ENCODE data around the gene COX20.

The COX20 gene

DNA sequence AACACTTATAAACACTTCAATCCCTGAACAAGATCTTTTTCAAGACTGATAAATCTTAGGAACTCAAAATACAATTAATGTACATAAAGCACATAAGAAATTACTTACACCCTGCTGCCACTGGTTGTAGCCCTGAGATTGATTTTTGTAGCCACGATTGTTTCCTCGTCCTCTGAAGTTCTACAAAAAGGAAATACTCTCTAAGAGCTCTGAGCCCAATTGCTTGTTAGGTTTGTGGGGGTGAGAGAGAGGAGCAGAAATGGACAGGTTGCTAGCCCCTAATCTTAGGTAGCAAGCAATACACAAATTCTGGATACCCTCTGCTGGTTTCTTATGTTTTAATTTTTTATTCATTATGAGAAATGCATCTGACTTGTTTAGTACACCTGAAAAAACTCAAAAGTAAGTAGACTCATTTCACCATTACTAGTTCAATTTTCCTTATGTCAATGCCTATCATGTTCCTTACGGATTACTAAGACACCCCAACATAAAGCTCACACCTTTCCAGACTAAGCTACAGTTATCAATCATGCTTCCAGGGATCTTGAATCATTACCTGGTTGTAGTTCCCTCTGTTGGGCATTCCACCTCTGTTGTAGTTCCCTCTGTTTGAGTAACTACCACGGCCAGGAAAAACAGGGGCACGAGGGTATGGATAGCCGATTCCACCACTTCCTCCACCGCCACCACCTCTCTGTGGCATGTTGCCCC, 19.6 kb downstream of the COX20 start:
- no peak for DNase-seq (ENCODE audit: extremely low spot score)

GRCh38 chr1:244857761-244858160, 22.3 kb downstream of the COX20 start:
- TF ChIP-seq SP1 (IDR thresholded peaks at IDR 0.05) (no peak), NFRKB (IDR thresholded peaks at IDR 0.05) (no peak), FOXA1 (IDR thresholded peaks at IDR 0.05) (no peak), HDGF (IDR thresholded peaks at IDR 0.05; ENCODE audit: borderline replicate concordance) (no peak)
- ChIA-PET POLR2A (interaction anchor here (0.9 kb wide), 2 partner anchors 11 to 21 kb away, joined by 3 to 4 read pairs; no protein-coding TSS in a partner anchor), CTCF (no interaction called here)
- DNase-seq (ENCODE audit: extremely low spot score), result no peak

More for the DNA sequence above, 19.6 kb downstream of the COX20 start:
- ChIA-PET CTCF (no interaction called here), POLR2A (interaction anchor here (0.6 to 1.6 kb wide), 2 partner anchors 21 to 146 kb away, joined by 3 to 4 read pairs; no protein-coding TSS in a partner anchor)
- no peak for TF ChIP-seq ZNF384 (IDR thresholded peaks at IDR 0.05)
- TF ChIP-seq NFRKB (IDR thresholded peaks at IDR 0.05), result no peak
- no peak for TF ChIP-seq SUZ12 (IDR thresholded peaks at IDR 0.05)
- no peak for TF ChIP-seq BHLHE40 (IDR thresholded peaks at IDR 0.05; ENCODE audit: borderline replicate concordance)
- no peak for TF ChIP-seq FOXA1 (IDR thresholded peaks at IDR 0.05)

- no peak for TF ChIP-seq LEF1 (IDR thresholded peaks at IDR 0.05; ENCODE audit: borderline replicate concordance)
- TF ChIP-seq CTBP1 (IDR thresholded peaks at IDR 0.05; ENCODE audit: borderline replicate concordance), result no peak
- TF ChIP-seq SP1 (IDR thresholded peaks at IDR 0.05), result no peak
- TF ChIP-seq, protein P1, sequence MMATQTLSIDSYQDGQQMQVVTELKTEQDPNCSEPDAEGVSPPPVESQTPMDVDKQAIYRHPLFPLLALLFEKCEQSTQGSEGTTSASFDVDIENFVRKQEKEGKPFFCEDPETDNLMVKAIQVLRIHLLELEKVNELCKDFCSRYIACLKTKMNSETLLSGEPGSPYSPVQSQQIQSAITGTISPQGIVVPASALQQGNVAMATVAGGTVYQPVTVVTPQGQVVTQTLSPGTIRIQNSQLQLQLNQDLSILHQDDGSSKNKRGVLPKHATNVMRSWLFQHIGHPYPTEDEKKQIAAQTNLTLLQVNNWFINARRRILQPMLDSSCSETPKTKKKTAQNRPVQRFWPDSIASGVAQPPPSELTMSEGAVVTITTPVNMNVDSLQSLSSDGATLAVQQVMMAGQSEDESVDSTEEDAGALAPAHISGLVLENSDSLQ (IDR thresholded peaks at IDR 0.05), result no peak
- TF ChIP-seq HDGF (IDR thresholded peaks at IDR 0.05; ENCODE audit: borderline replicate concordance), result no peak
- no peak for TF ChIP-seq FOXM1 (IDR thresholded peaks at IDR 0.05; ENCODE audit: borderline replicate concordance)
- no peak for TF ChIP-seq FOXK2 (IDR thresholded peaks at IDR 0.05)
- no peak for TF ChIP-seq NFRKB (IDR thresholded peaks at IDR 0.05)
- TF ChIP-seq BHLHE40 (IDR thresholded peaks at IDR 0.05; ENCODE audit: borderline replicate concordance), result no peak
- no peak for TF ChIP-seq ARNT (IDR thresholded peaks at IDR 0.05)
- TF ChIP-seq FOXA1 (IDR thresholded peaks at IDR 0.05), result no peak
- no peak for TF ChIP-seq L3MBTL2 (conservative IDR thresholded peaks at IDR 0.05)
- no peak for TF ChIP-seq TARDBP (IDR thresholded peaks at IDR 0.05)
- TF ChIP-seq ELF4 (IDR thresholded peaks at IDR 0.05), result no peak
- TF ChIP-seq SUZ12 (IDR thresholded peaks at IDR 0.05), result no peak
- TF ChIP-seq ZNF384 (IDR thresholded peaks at IDR 0.05), result no peak
- POLR2A ChIA-PET, result interaction anchor here (0.9 to 7.4 kb wide), 3 partner anchors 7 to 22 kb away, joined by 3 to 37 read pairs (median 4); no protein-coding TSS in a partner anchor
- CTCF ChIA-PET, result interaction anchor here (0.8 kb wide), 1 partner anchor 13 kb away, joined by 4 read pairs; no protein-coding TSS in a partner anchor
- DNase-seq (ENCODE audit: extremely low spot score), result no peak
Observed at GRCh38 chr1:244858357-244858756, 22.9 kb downstream of the COX20 start.

DNA sequence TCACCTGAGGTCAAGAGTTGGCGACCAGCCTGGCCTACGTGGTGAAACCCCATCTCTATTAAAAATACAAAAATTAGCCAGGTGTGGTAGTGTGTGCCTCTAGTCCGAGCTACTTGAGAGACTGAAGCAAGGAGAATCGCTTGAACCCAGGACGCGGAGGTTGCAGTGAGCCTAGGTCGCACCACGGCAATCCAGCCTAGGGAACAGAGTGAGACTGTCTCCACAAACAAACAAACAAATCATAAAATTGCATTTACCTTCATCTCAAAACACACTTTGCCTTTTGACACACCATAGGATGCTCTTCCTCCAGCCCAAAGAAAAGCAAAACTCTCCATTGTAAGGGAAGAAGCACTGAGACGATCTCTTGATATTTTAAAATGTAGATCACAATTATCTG, 24.6 kb downstream of the COX20 start:
- no peak for DNase-seq (ENCODE audit: extremely low spot score)
- TF ChIP-seq ZNF384 (IDR thresholded peaks at IDR 0.05) (no peak), TARDBP (IDR thresholded peaks at IDR 0.05) (no peak), FOXA1 (IDR thresholded peaks at IDR 0.05) (no peak), HDGF (IDR thresholded peaks at IDR 0.05; ENCODE audit: borderline replicate concordance) (no peak), ELF4 (IDR thresholded peaks at IDR 0.05) (no peak), FOXM1 (IDR thresholded peaks at IDR 0.05; ENCODE audit: borderline replicate concordance) (no peak), SUZ12 (IDR thresholded peaks at IDR 0.05) (no peak), BHLHE40 (IDR thresholded peaks at IDR 0.05; ENCODE audit: borderline replicate concordance) (no peak), ARNT (IDR thresholded peaks at IDR 0.05) (no peak), L3MBTL2 (conservative IDR thresholded peaks at IDR 0.05) (no peak), NFRKB (IDR thresholded peaks at IDR 0.05) (no peak), LEF1 (IDR thresholded peaks at IDR 0.05; ENCODE audit: borderline replicate concordance) (no peak)
- TF ChIP-seq, protein P1 (IDR thresholded peaks at IDR 0.05), result no peak
- ChIA-PET POLR2A (interaction anchor here (1.0 to 10.6 kb wide), 5 partner anchors 9 to 182 kb away, joined by 3 to 129 read pairs (median 37); partner anchors contain the start of gene COX20), CTCF (no interaction called here)

- DNase-seq (ENCODE audit: extremely low spot score), result no peak
- ChIA-PET POLR2A (interaction anchor here (0.5 to 10.6 kb wide), 12 partner anchors 10 to 809 kb away, joined by 3 to 129 read pairs (median 4); partner anchors contain the start of gene COX20), CTCF (interaction anchor here (1.3 to 1.5 kb wide), 3 partner anchors 25 to 182 kb away, joined by 3 to 5 read pairs (median 3); no protein-coding TSS in a partner anchor)
- TF ChIP-seq LEF1 (IDR thresholded peaks at IDR 0.05; ENCODE audit: borderline replicate concordance) (no peak), CTBP1 (IDR thresholded peaks at IDR 0.05; ENCODE audit: borderline replicate concordance) (no peak)
Observed at GRCh38 chr1:244860914-244861610, 25.6 kb downstream of the COX20 start.

- ChIA-PET POLR2A (interaction anchor here (0.5 to 10.6 kb wide), 13 partner anchors 9 to 810 kb away, joined by 3 to 129 read pairs (median 4); partner anchors contain the start of gene COX20), CTCF (interaction anchor here (0.5 to 1.5 kb wide), 5 partner anchors 26 to 588 kb away, joined by 3 to 5 read pairs (median 3); no protein-coding TSS in a partner anchor)
- no peak for DNase-seq (ENCODE audit: extremely low spot score)
- TF ChIP-seq SUZ12 (IDR thresholded peaks at IDR 0.05) (no peak), HDGF (IDR thresholded peaks at IDR 0.05; ENCODE audit: borderline replicate concordance) (no peak), FOXK2 (IDR thresholded peaks at IDR 0.05) (no peak), ARNT (IDR thresholded peaks at IDR 0.05) (no peak), TARDBP (IDR thresholded peaks at IDR 0.05) (no peak)
Observed at GRCh38 chr1:244861683-244862082, 26.2 kb downstream of the COX20 start.
